Measurements from ENCODE around the gene DEAF1. TPM values are rescaled to one million over a fixed set of nuclear protein-coding genes. Genes with fewer than 3 reads are reported as not detected.

The DEAF1 gene
- 29.4 to 37.4 TPM (median 34.6 TPM) in 5 replicates for total RNA-seq (2022; extraction: Qiagen RNA extraction)

DNA sequence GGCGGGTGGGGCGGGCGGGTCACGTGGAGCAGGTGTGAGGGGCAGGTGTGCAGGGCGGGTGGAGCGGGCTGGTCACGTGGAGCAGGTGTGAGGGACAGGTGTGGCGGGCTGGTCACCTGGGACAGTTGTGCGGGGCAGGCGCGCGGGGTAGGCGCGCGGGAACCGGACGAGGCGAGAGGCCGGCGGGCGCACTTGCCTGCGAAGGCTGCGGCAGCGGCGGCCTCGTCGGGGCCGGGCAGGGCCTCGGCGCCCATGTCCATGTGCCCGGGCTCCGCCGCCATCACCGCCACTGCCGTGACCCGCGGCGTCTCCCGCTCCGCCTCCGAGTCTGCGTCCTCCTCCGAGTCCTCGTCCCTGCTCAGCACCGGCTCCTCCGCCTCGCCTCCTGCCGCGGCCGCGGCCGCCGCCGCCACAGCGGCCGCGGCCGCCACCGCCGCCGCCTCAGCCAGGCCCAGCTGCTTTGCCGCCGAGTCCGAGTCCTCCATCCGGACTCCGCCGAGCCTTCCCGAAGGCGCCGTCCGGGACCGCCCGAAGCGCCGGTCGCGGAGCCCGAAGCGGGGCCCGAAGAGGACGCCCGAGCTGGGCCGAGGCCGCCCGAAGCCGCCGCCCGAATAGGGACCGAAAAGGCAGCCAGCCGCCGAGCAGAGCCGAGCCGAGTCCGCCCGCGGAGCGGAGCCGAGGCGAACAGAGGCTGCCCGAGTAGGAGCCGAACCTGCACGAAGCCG lies at the start of gene DEAF1:
Gene DEAF1 (minus strand): TSS at position 660 of the 725 bp plus-strand sequence. CDS start 175 bp downstream, at position 485.

DNA sequence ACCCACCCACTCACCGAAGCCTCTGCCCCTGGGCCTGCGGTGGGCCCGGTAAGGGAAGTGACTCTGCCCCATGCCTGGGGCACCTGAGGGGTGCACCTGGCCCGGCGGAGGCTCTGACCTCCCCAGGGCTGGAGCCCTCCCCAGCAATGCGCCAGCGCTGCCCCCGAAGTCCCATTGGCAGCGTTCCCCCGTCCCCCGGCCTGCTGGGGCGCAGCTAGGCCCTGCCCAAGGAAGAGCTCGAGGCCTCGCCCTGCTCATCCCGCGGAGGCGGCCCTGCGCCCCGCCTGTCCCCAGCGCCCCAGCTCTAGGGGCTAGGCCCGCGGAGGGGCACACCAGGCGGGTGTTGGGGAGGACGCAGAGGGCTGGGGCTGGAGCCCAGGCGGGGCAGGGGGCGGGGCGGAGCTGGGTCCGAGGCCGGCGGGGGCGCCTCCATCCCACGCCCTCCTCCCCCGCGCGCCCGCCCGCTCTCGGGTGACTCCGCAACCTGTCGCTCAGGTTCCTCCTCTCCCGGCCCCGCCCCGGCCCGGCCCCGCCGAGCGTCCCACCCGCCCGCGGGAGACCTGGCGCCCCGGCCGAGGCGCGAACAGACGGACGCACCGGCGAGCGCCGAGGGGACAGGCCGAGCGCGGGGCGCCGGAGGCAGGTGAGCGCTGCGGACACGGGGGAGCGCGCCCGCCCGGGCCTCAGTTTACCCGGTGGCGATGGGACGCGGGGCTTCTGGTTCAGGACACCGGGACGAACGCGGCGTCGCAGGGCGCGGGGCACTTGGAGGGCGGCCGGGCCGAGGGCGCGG lies 10.8 kb upstream of the DEAF1 start, which contains the start of gene EPS8L2:
Gene EPS8L2 (plus strand): TSS at position 586 of the 793 bp plus-strand sequence. CDS start 3,177 bp downstream, outside the sequence.

DNA sequence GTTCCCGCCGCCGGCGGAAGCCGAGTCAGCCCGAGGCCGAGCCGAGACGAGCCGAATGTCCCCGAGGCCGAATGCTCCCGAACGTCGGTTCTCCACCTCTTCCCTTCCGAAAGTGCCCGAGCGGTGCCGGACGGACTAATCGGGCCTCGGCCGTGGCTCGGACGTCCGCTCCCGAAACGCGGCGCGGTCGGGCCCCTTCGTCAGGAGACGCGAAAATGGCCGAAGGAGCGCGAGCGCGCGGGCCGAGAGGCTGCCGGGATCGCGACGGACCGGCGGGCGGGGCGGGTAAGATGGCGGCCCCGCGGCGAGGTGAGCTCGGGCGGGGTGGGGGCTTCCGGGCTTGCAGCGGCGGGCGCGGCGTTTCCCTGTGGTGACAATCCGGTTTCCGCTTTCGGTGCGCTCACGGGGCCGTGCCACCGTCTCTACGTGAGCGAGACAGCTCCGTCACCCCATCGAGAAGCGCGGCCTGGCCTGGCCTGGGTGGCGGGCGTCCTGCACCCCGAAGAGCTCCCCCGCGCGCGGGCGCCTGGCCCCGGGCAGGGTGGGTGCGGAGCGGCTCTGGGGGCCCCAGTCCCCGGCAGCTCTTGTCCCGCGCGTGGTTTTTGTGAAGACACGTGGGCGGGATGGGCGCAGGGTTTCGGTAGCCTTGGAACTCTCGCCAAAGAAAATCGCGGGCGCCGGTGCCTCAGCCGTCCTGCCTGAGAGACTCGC lies 671 bp upstream of the DEAF1 start, which contains the start of gene TMEM80:
Gene TMEM80 (plus strand): TSS at position 279 of the 711 bp plus-strand sequence. CDS start 12 bp downstream, at position 291.

GRCh38 chr11:636511-637332 lies 58.3 kb downstream of the DEAF1 start, which contains the start of gene DRD4:
Gene DRD4, plus strand, starts transcription at chr11:637269. Its CDS starts 36 bp downstream, at chr11:637305.

DNA sequence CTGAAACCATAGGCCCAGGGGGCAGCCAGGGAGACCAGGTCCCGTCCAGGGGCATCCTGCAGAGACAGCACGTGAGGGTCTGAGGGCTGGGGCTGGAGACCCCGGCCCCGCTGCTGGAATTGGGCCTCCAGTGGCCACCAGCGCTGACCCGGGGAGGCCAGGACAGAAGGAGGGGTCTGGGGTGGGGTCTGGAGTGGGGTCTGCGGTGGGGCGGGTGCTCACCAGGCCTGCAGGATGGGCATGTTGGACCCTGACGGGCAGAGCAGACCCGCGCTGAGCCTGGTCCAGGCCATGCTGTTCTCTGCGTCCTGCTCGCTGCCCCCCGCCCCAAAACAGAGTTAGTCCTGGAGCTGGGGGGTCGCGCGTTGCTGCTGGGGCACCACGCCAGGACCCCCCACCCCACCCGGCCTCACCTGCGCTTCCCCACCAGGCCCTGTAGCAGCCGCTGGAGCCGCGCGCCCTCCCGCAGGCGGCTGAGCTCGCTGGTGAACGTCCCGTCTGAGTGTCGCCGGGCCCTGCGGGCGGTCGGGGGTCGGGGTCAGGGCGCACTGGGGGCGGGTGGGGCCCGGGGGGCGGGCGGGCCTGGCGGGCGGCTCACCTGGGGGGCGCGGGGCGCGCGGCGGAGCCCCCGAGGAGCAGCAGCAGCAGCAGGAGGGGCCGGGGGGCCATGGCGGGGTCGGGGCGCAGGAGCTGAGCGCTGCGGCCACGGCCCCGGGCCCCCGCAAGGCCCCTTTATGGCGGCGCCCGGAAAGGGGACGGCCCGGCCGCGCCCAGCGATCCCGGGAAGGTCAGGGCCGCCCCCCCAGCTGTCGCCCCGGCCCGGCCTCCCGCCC lies 68.3 kb downstream of the DEAF1 start, which contains the start of gene SCT:
Gene SCT (minus strand): TSS at position 707 of the 833 bp plus-strand sequence. CDS start 38 bp downstream, at position 669.

DNA sequence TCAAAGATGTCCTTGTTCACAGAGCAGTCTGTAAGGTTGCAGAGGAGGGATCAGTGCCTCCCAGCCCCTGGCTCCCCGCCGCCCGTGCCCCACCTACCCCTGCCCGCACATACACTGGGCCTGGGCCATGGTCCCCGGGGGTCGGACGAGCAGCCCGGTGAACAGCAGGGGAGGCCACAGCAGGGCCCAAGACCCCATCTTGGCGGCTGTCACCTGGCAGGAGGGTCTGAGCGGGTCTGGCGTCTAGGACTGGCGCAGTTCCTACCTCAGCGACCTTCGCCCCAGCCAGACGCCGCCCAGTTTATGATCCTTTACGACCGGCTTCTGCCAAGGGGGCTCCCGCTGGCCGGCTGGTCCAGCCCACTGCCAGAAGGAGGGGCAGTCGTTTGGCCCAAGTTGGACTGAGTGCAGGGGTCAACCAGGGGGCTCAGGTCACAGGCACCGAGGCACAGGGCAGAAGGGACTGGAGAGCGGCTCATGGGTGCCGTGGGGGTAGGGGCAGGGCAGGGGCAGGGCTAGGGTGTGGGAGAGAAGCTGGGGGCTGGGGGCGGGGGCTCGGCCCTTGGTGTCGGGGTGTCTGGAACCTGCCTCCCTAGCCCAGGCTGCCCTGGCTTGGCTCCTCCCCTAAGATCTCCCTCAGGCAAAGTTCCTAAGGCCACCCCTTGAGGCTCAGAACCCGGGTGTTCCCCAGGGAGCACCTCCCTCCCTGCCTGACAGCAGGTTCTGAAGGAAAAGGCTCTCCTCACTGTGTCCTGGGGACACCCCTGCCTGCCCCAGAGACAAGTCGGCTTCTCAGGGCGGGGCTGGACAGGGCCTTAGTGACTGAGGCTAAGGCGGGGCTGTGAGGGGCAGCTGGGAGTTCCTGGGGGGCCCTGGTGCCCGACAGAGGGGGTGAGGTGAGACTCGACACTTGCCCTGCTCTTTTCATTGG lies 70.1 kb downstream of the DEAF1 start, which contains the start of gene CDHR5:
Gene CDHR5 (minus strand): TSS at position 251 of the 931 bp plus-strand sequence. CDS start 53 bp downstream, at position 198.

GRCh38 chr11:615504-616319 lies 79.3 kb downstream of the DEAF1 start, which contains the start of gene IRF7:
Gene IRF7, minus strand, starts transcription at chr11:615950. Its CDS starts 586 bp downstream, at chr11:615364.

Other genes with a start within 250 kb of the DEAF1 start
- gene PTDSS2, start 244.9 kb downstream of the DEAF1 start, total RNA-seq (2022; extraction: Qiagen RNA extraction): 37.1 to 44.4 TPM (median 42.1 TPM) in 5 replicates
- 143 to 179 TPM (median 169 TPM) in 5 replicates for gene RNH1, start 188.0 kb downstream of the DEAF1 start, total RNA-seq (2022; extraction: Qiagen RNA extraction)
- 107 to 177 TPM (median 154 TPM) in 5 replicates for gene HRAS, start 159.6 kb downstream of the DEAF1 start, total RNA-seq (2022; extraction: Qiagen RNA extraction)
- gene LRRC56, start 157.7 kb downstream of the DEAF1 start, total RNA-seq (2022; extraction: Qiagen RNA extraction): 0.71 to 0.86 TPM (median 0.81 TPM) in 5 replicates
- 1.9 to 2.8 TPM (median 2.7 TPM) in 5 replicates for gene LMNTD2, start 134.5 kb downstream of the DEAF1 start, total RNA-seq (2022; extraction: Qiagen RNA extraction)
- gene RASSF7, start 134.3 kb downstream of the DEAF1 start, total RNA-seq (2022; extraction: Qiagen RNA extraction): 50.5 to 64.1 TPM (median 51.3 TPM) in 5 replicates
- 34.9 to 36.8 TPM (median 35.7 TPM) in 5 replicates for gene PHRF1, start 118.8 kb downstream of the DEAF1 start, total RNA-seq (2022; extraction: Qiagen RNA extraction)
- 6.2 to 7.7 TPM (median 6.8 TPM) in 5 replicates for gene IRF7, start 79.3 kb downstream of the DEAF1 start, total RNA-seq (2022; extraction: Qiagen RNA extraction)
- 0.03 to 0.13 TPM (median 0.03 TPM) in 3 of 5 replicates, not detected in the others for gene CDHR5, start 70.3 kb downstream of the DEAF1 start, total RNA-seq (2022; extraction: Qiagen RNA extraction)
- not detected in 5 replicates for gene SCT, start 68.0 kb downstream of the DEAF1 start, total RNA-seq (2022; extraction: Qiagen RNA extraction)
- gene DRD4, start 58.0 kb downstream of the DEAF1 start, total RNA-seq (2022; extraction: Qiagen RNA extraction): 0.10 to 0.31 TPM (median 0.22 TPM) in 5 replicates
- 8.8 to 11.2 TPM (median 11.0 TPM) in 5 replicates for gene TMEM80, start 594 bp upstream of the DEAF1 start, total RNA-seq (2022; extraction: Qiagen RNA extraction)
- 86.6 to 123 TPM (median 114 TPM) in 5 replicates for gene EPS8L2, start 11.0 kb upstream of the DEAF1 start, total RNA-seq (2022; extraction: Qiagen RNA extraction)
- 392 to 415 TPM (median 399 TPM) in 5 replicates for gene TALDO1, start 52.2 kb upstream of the DEAF1 start, total RNA-seq (2022; extraction: Qiagen RNA extraction)
- 37.2 to 46.9 TPM (median 43.5 TPM) in 5 replicates for gene GATD1, start 82.3 kb upstream of the DEAF1 start, total RNA-seq (2022; extraction: Qiagen RNA extraction)
- 1.4 to 2.8 TPM (median 2.4 TPM) in 5 replicates for gene CEND1, start 94.9 kb upstream of the DEAF1 start, total RNA-seq (2022; extraction: Qiagen RNA extraction)
- gene SLC25A22, start 103.1 kb upstream of the DEAF1 start, total RNA-seq (2022; extraction: Qiagen RNA extraction): 27.4 to 34.4 TPM (median 31.1 TPM) in 5 replicates
- gene PIDD1, start 110.0 kb upstream of the DEAF1 start, total RNA-seq (2022; extraction: Qiagen RNA extraction): 10.1 to 14.2 TPM (median 13.5 TPM) in 5 replicates
- gene RPLP2, start 114.7 kb upstream of the DEAF1 start, total RNA-seq (2022; extraction: Qiagen RNA extraction): 1,408 to 2,641 TPM (median 2,478 TPM) in 5 replicates
- gene PNPLA2, start 123.7 kb upstream of the DEAF1 start, total RNA-seq (2022; extraction: Qiagen RNA extraction): 37.4 to 59.4 TPM (median 57.4 TPM) in 5 replicates
- gene CRACR2B, start 132.7 kb upstream of the DEAF1 start, total RNA-seq (2022; extraction: Qiagen RNA extraction): 3.0 to 6.3 TPM (median 5.7 TPM) in 5 replicates
- gene CD151, start 137.7 kb upstream of the DEAF1 start, total RNA-seq (2022; extraction: Qiagen RNA extraction): 809 to 892 TPM (median 846 TPM) in 5 replicates
- gene POLR2L, start 147.3 kb upstream of the DEAF1 start, total RNA-seq (2022; extraction: Qiagen RNA extraction): 474 to 756 TPM (median 614 TPM) in 5 replicates
- gene TSPAN4, start 147.6 kb upstream of the DEAF1 start, total RNA-seq (2022; extraction: Qiagen RNA extraction): 139 to 194 TPM (median 190 TPM) in 5 replicates
- 69.2 to 82.1 TPM (median 73.1 TPM) in 5 replicates for gene CHID1, start 215.6 kb upstream of the DEAF1 start, total RNA-seq (2022; extraction: Qiagen RNA extraction)
- 31.5 to 37.2 TPM (median 34.2 TPM) in 5 replicates for gene AP2A2, start 230.6 kb upstream of the DEAF1 start, total RNA-seq (2022; extraction: Qiagen RNA extraction)

Measured in A549 treated with Hydrocortisone at 1 μM for 4 hours (cell line).